UCSD-AML1 (cell line): ENCODE results near the gene RNF34.
"Not testable (repeated sequence)": the region's sequence is repeated elsewhere in the genome, so short reads cannot be mapped to it uniquely, and the experiment has no call there.

Experiments
- DNase-seq: peaks from one replicate; lab custom pipeline; 2025; ENCODE audit not compliant: unreplicated experiment; lab: John Stamatoyannopoulos, UW

RNF34 gene, protein sequence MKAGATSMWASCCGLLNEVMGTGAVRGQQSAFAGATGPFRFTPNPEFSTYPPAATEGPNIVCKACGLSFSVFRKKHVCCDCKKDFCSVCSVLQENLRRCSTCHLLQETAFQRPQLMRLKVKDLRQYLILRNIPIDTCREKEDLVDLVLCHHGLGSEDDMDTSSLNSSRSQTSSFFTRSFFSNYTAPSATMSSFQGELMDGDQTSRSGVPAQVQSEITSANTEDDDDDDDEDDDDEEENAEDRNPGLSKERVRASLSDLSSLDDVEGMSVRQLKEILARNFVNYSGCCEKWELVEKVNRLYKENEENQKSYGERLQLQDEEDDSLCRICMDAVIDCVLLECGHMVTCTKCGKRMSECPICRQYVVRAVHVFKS

DNA sequence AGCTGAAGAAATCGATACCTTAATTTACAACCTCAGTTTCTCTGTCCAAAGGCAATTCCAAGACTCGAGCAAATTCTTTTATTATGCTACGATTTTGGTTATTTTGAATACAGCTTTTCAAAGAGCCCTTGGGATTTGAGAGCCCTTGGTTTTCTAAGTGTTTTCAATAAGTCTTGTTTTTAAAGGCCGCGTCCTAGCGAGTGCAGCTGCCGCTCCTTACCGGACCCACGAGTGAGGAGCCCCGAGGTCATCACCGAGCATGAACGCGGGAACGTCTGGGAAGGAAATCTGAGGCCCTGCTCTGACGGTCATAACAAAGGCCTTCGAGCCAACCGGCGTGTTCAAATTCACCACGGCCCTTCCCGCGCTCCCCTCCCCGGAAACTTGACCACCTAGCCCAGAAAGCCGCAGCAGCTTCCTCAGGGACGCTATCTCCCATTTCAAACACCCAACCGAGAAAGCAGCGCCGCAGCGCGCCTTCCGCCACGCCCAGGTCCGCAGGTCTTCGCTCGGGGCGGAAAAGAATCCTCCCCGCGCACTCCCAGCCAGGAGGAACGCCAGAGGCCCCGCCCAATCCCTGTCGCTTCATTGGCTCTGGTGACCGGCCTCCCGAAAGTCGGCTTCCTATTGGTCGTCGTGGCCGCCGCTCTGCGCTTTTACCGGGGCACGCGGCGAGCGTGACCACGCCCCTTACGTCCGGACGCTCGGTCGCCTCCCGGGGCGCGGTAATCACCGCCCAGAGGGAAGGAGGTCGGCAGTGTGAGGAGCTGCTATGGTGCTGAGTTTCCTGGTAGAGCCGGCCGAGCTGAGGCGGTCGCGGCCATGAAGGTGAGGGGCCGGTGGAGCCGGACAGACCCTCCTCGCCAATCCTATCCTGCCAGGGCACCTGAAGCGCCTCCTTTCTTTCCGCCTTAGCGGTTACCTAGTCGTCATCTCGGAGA lies at the start of gene RNF34:
Gene RNF34, plus strand, starts transcription at position 728 of the 941 bp plus-strand sequence. Its CDS starts 95 bp downstream, at position 823.
- peak; percentile 99 for DNase-seq

DNA sequence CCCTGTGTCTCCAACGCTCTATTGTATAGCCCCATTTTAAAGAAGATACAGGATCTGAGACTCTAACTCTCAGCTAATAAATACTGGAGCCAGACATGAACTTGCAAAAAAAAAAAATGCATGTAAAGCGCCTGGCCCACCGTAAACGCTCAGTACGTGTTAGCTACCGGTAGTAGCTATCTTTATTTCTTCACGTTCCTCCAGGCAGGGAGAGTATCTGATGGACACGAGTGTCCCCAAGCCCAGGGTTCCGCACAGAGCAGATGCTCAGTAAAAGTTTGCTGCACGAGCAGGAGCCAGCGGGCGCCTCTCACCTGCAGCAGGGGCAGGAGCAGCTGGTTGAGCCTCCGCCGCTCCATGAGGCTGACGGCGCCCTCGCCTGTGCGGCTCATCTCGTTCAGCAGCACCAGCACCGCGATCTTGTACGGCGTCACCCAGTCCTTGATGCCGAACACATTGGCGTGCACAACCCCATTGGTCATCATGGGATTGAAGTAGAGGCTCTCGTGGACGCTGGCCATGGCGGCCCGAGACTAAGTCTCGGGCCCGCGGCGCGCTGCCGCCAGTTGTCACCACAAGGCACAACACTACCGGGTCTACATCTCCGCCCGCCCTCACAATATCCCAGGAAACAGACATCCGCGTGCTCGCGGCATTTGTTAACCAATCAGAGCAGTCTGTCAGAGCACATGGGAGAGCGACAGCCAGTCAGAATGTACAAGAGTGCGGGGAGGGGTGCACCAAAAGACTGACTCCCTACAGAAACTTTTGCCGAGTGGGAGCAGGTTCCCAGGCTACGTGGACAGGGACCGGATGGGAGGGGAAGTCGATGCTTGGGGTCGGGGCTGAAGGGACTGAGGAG lies 47.9 kb upstream of the RNF34 start, which contains the start of gene ANAPC5:
Gene ANAPC5, minus strand, starts transcription at position 592 of the 862 bp plus-strand sequence. Its CDS starts 71 bp downstream, at position 521.
- DNase-seq = peak; percentile 94

DNA sequence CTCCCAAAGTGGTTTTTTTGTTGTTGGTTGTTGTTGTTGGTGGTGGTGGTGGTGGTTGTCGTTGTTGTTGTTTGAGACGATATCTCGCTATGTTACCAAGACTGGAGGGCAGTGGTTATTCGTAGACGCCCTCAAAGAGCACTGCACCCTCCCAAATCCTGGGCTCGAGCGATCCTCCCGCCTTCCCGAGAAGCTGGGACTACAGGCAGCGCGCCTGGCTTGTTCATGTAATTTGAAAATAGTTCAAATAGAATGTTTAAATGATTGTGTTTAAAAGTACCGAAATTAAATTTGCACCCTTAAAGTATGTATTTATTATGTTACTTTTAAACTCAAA lies 47.3 kb upstream of the RNF34 start:
- DNase-seq = no peak

DNA sequence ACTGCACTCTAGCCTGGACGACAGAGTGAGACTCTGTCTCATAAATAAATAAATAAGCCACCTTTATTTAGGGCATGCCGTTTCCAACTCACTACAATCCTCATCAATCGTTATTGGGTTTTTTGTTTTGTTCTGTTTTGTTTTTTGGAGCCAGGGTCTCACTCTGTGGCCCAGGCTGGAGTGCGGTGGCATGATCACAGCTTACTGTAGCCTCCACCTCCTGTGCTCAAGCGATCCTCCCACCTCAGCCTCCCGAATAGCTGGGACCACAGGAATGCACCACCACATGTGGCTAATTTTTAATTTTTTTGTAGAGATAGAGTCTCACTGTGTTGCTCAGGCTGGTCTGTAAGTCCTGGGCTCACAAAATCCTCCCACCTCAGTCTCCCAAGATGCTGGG lies 44.1 kb upstream of the RNF34 start:
- no peak for DNase-seq

DNA sequence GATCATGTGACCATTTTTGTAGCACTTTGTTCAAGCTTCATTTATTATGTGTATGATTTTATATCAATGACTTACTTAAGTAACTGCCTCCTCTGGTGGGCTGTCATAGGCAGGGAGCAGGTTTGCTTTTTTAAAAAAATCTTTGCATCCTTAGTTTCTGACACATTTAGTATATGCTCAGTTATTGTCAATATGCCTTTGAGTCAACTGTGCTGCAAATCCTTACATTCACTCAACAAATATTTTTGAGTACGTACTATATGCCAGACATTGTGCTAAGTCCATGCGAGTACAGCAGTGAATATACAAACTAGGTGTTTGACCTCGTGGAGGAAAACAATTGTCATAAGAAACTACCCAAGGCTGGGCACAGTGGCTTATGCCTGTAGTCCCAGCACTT lies 43.3 kb upstream of the RNF34 start:
- DNase-seq = no peak

DNA sequence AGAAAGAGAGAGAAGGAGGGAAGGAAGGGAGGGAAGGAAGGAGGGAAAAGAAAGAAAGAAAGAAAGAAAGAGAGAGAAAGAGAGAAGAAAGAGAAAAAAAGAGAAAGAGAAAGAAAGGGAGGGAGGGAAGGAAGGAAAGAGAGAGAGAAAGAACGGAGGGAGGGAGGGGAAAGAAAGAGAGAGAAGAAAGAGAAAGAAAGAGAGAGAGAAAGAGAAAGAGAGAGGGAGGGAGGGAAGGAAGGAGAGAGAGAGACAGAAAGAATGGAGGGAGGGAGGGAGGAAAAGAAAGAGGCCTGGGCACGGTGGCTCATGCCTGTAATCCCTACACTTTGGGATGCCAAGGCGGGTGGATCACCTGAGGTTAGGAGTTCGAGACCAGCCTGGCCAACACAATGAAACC lies 42.6 kb upstream of the RNF34 start:
- DNase-seq = no peak

DNA sequence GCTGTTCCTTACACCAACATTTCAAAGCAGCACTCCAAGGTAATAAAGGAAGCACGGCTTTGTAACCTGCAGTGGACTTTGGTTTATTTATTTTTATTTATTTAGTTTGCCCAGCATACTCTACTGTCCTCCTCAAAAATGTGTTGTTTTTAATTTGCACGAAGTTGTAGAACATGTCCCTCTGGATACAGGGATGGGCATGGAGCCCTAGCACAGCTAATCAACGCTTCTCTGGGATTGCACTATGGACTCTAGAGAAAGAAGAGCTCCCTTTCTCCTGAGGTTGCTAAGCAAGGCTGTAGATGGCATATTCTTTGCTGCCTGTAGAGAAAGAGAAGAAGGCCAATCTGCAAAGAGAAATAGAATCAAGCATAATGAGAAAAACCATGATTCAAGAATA lies 41.8 kb upstream of the RNF34 start:
- no peak for DNase-seq

DNA sequence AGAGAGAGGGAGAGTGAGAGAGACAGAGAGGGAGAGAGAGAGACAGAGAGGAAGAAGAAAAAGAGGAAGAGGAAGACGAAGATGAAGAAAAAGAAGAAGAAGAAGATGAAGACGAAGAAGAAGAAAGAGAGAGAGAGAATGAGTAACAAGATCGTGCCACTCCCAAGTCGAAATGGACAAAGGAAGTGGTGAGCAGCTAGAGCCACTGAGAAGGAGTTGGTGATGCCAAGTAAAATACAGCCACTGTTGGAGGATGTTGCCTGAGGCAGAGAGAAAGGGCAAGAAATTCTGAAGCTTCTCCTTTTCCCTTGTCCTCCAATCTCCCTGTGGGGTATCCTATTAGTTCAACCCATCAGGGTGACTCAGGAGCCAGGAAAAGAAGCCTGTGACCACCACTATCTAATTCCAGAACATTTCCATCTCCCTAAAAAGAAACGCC lies 35.2 kb upstream of the RNF34 start:
- DNase-seq = no peak

DNA sequence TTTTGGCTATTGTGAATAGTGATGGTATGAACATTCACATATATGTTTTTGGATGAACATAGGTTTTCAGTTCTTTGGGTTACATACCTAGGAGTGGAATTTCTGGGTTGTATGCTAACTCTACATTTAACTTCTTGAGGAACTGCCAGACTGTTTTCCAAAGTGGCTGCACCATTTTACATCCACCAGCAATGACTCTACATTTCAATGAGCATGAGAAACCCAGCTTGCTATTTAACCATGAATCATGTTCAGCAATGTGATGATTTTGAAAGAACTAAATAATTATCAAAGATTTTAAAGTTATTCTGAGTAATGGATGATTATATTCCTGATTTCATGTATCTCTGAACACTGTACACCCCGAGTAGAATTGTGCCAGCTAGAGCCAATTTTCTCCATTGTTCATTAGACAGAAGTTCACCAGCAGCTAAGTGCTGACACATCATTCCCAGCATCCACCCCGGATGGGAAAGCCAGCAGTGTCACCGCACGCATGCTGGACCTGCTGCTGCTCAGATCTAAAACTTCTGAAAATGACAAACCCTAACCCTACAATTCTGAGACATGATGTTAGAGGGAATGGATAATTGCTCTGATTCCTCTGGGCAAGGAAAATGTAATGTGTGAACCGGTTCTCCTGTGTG lies 34.4 kb upstream of the RNF34 start:
- no peak for DNase-seq

DNA sequence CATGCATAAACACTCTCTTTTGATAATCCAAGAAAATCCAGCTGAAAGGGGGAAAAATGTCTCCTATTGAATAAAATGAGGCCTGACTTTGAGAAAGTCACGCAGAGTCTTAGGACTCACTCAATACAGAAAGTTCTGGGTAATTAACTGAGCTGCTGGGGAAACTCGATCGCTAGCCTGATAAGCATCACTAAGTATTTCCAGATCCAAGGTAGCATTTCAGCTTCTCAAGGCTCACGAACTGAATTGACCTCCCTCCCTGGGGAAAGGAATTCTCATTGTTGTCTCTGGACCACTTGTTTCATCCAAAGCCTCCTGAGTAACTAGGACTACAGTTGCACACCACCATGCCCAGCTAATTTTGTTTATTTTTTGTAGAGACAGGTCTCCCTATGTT lies 33.9 kb upstream of the RNF34 start:
- DNase-seq = no peak

DNA sequence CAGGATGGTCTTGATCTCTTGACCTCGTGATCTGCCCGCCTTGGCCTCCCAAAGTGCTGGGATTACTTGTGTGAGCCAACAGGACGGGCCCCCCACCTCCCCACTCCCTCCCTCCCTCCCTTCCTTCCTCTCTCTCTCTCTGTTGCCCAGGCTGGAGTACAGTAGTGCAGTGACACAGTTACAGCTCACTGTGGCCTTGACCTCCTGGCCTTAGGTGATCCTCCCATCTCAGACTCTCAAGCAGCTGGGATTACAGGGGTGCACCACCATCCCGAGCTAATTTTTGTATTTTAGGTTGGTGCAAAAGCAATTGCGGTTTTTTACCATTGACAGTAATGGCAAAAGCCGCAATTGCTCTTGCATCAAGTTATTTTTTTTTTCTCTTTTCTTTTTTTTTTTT lies 28.5 kb upstream of the RNF34 start:
- DNase-seq = no peak

DNA sequence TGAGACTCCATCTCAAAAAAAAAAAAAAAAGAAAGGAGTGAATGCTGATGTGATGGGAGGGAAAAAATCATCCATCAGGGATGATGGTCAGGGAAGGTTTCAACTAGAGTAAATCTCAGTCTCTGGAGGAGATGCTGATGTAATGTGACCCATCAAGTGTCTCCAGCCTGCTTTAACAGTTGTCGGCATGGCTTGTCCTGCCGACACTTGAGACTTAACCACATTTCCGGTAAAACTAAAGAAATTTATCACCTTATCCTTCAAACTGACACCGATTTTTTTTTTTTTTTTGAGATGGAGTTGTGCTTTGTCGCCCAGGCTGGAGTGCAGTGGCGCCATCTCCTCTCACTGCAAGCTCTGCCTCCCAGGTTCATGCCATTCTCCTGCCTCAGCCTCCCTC lies 26.2 kb upstream of the RNF34 start:
- DNase-seq = no peak

DNA sequence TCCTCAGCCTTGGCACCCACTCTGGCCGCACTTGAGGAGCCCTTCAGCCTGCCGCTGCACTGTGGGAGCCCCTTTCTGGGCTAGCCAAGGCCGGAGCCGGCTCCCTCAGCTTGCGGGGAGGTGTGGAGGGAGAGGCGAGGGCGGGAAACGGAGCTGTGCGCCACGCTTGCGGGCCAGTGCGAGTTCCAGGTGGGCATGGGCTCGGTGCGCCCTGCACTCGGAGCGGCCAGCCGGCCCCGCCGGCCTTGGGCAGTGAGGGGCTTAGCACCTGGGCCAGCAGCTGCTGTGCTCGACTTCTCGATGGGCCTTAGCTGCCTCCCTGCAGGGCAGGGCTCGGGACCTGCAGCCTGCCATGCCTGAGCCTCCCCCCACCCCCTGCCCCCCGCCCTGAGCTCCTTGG lies 25.6 kb upstream of the RNF34 start:
- not testable (repeated sequence) for DNase-seq

DNA sequence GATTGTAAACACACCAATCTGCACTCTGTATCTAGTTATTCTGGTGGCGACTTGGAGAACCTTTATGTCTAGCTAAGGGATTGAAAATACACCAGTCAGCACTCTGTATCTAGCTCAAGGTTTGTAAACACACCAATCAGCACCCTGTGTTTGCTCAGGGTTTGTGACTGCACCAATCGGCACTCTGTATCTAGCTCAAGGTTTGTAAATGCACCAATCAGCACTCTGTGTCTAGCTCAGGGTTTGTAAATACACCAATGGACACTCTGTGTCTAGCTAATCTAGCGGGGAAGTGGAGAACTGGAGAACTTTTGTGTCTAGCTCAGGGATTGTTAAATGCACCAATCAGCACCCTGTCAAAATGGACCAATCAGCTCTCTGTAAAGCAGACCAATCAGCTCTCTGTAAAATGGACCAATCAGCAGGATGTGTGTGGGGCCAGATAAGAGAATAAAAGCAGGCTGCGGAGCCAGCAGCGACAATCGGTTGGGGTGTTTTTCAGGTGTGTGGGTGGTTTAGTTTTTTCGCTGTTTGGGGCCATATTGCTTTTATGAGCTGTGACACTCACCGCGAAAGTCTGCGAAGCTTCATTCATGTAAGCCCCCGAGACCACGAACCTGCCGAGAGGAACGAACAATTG lies 24.9 kb upstream of the RNF34 start:
- DNase-seq = not testable (repeated sequence)

DNA sequence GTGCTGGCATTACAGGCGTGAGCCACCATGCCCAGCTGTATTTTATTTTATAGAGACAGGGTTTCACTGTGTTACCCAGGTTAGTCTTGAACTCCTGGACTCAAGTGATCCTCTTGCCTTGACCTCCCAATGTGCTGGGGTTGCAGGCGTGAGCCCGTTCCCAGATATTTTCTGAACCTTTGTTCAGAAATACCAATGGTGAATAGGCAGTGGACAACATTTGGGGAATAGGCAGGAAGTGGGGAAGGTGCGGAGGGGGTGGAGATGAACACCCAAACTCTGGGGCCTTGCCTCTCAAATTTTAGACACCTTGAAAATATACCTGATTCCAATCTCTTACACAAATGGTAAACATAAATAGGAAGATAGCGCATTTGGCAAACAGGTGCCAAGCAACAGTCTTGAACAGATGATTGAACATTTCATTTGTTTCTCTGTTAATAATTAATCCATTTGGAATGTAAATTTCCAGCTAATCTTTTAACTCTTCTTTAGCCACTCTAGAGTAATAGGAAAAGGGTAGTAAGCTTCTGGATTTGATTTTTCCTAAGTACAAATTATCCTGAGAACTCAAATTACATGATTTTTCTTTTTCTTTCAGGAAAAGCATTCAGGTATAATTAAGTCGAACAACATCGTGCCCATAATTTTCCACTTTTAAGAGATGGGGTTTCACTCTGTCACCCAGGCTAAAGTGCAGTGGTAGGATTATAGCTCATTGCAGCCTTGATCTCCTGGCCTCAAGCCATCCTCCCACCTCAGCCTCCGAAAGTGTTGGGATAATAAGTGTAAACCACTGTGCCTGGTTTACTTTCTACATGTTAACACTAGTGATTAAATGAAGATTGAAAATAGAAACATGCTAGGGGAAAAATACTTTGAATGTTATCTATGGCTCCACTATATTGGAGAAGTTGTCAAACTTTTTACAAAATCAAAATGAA lies 22.9 kb upstream of the RNF34 start:
- DNase-seq = no peak

DNA sequence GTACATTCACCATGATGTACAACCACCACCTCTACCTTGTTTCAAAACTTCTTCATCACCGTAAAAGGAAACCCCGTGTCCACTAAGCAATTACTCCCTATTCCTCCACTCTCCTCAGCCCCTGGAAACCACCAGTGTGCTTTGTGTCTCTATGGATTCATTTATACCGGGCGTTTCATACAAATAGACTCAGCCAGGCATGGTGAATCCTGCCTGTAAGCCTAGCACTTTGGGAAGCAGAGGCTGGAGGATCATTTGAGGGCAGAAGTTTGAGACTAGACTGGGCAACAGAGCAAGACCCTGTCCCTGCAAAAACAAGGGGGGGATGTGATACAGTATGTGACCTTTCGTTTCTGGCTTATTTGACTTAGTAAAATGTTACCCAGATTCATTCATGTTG lies 21.2 kb upstream of the RNF34 start:
- no peak for DNase-seq

DNA sequence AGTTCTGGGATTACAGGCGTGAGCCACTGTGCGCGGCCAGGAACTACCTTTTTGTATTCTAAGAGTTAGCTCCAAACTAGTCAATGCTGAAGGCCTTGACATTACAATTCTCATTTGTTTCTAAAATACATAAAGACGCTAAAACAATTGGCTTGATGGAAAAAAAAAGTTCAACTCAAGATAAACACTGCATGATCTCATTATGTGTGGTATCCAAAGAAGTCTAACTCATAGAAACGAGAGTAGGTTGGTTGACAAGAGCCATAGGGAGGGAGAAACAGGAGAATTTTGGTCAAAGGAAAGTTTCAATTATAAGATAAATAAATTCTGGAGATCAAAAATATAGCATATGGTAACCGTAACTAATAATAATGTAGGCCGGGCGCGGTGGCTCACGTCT lies 20.0 kb upstream of the RNF34 start:
- no peak for DNase-seq

DNA sequence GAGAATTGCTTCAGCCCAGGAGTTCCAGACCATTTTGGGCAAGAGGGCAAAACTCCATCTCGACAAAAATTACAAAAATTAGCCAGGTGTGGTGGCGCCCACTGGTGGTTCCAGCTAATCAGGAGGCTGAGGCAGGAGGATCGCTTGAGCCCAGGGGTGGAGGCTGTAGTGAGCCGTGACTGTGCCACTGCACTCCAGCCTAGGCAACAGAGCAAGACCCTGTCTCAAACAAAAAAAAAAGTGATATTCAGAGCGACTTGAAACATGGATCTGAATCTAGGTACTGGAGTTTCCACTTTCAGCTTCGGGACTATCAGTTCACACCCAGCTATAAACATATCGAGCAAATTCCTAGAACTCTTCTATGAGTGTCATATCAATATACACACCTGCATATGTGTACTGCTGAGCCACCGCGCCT lies 16.3 kb upstream of the RNF34 start:
- DNase-seq = no peak

DNA sequence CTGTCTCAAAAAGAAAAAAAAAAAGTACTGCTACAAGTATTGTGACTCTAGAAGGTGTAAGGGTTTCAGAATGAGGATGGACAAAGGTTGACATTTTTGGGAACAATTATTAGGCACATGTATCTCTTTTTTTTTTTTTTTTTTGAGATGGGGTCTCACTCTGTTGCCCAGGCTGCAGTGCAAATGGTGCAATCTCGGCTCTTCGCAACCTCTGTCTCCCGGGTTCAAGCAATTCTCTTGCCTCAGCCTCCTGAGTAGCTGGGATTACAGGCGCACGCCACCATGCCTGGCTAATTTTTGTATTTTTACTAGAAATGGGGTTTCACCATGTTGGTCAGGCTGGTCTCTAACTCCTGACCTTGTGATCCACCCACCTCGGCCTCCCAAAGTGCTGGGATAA lies 15.0 kb upstream of the RNF34 start:
- DNase-seq = not testable (repeated sequence)
